ENCODE data around the gene SOD1. TPM values are rescaled to one million over a fixed set of nuclear protein-coding genes. Genes with fewer than 3 reads are reported as not detected.
A peak's percentile ranks its signal among the peaks of the same experiment; 100 is the strongest.

The SOD1 gene
- total RNA-seq, 2 experiments from 2014 or later, result 232 to 284 TPM

GRCh38 chr21:31684918-31685317, 25.4 kb downstream of the SOD1 start:
- intact Hi-C loops (cut with DNase I, micrococcal nuclease), result no loop called here
- no peaks in the 10 kb centered on the region for H3K4me1 Mint-ChIP-seq
- ATAC-seq (no peak), DNase-seq (no peak)
- H3K27ac Mint-ChIP-seq, result no peak overlapping the region
- ChIA-PET CTCF (no interaction called here), POLR2A (no interaction called here)
- H3K4me3 Mint-ChIP-seq, result no peak overlapping the region
- H3K27me3 Mint-ChIP-seq, result no peaks in the 10 kb centered on the region
- H3K9me3 Mint-ChIP-seq (ENCODE audit: low read depth), result no peaks in the 10 kb centered on the region
- H3K36me3 Mint-ChIP-seq (ENCODE audit: low read depth), result peaks cover 65% of the 10 kb centered on the region

GRCh38 chr21:31686272-31686915, 26.9 kb downstream of the SOD1 start:
- no peak overlapping the region for H3K27ac Mint-ChIP-seq
- POLR2A ChIA-PET, result interaction anchor here (0.5 to 0.6 kb wide), 2 partner anchors 19 to 368 kb away, joined by 3 to 4 read pairs; no protein-coding TSS in a partner anchor
- intact Hi-C loops (cut with DNase I, micrococcal nuclease), result no loop called here
- H3K4me3 Mint-ChIP-seq, result no peak overlapping the region
- ATAC-seq (no peak), DNase-seq (no peak)
- no peaks in the 10 kb centered on the region for H3K4me1 Mint-ChIP-seq
- CTCF ChIA-PET, result interaction anchor here (0.6 to 1.2 kb wide), 4 partner anchors 9 to 189 kb away, joined by 3 read pairs; no protein-coding TSS in a partner anchor
- peaks cover 73% of the 10 kb centered on the region for H3K36me3 Mint-ChIP-seq (ENCODE audit: low read depth)
- no peaks in the 10 kb centered on the region for H3K27me3 Mint-ChIP-seq
- H3K9me3 Mint-ChIP-seq (ENCODE audit: low read depth), result no peaks in the 10 kb centered on the region

- Mint-ChIP-seq H3K36me3 (ENCODE audit: low read depth) (peaks cover 66% of the 10 kb centered on the region), H3K27me3 (no peaks in the 10 kb centered on the region), H3K4me3 (no peak overlapping the region), H3K27ac (no peak overlapping the region), H3K4me1 (no peaks in the 10 kb centered on the region), H3K9me3 (ENCODE audit: low read depth) (no peaks in the 10 kb centered on the region)
- CTCF ChIA-PET, result interaction anchor here (0.6 to 1.2 kb wide), 4 partner anchors 8 to 188 kb away, joined by 3 read pairs; no protein-coding TSS in a partner anchor
- POLR2A ChIA-PET, result no interaction called here
- DNase-seq, result no peak
- intact Hi-C loops (cut with DNase I, micrococcal nuclease), result no loop called here
- ATAC-seq, result no peak
Measured at GRCh38 chr21:31687108-31687507, 27.6 kb downstream of the SOD1 start.

- CTCF ChIA-PET, result no interaction called here
- Mint-ChIP-seq H3K4me3 (no peak overlapping the region), H3K4me1 (no peaks in the 10 kb centered on the region), H3K27ac (no peak overlapping the region), H3K27me3 (no peaks in the 10 kb centered on the region), H3K9me3 (ENCODE audit: low read depth) (no peaks in the 10 kb centered on the region), H3K36me3 (ENCODE audit: low read depth) (peaks cover 63% of the 10 kb centered on the region)
- DNase-seq (no peak), ATAC-seq (no peak)
- POLR2A ChIA-PET, result no interaction called here
- intact Hi-C loops (cut with DNase I, micrococcal nuclease), result no loop called here
Measured at GRCh38 chr21:31688603-31689368, 29.3 kb downstream of the SOD1 start.

- Mint-ChIP-seq H3K4me1 (peaks cover 3% of the 10 kb centered on the region), H3K36me3 (ENCODE audit: low read depth) (peaks cover 54% of the 10 kb centered on the region), H3K27me3 (no peaks in the 10 kb centered on the region), H3K9me3 (ENCODE audit: low read depth) (no peaks in the 10 kb centered on the region), H3K4me3 (no peak overlapping the region), H3K27ac (no peak overlapping the region)
- intact Hi-C loops (cut with DNase I, micrococcal nuclease), result no loop called here
- ATAC-seq, result no peak
- CTCF ChIA-PET, result no interaction called here
- DNase-seq, result no peak
- POLR2A ChIA-PET, result no interaction called here
Measured at GRCh38 chr21:31693222-31693621, 33.7 kb downstream of the SOD1 start.

- Mint-ChIP-seq H3K36me3 (ENCODE audit: low read depth) (peaks cover 51% of the 10 kb centered on the region), H3K4me1 (peaks cover 7% of the 10 kb centered on the region), H3K4me3 (no peak overlapping the region), H3K9me3 (ENCODE audit: low read depth) (no peaks in the 10 kb centered on the region), H3K27me3 (no peaks in the 10 kb centered on the region), H3K27ac (peak overlapping the region; percentile 9)
- intact Hi-C loops (cut with DNase I, micrococcal nuclease), result no loop called here
- DNase-seq (no peak), ATAC-seq (no peak)
- CTCF ChIA-PET, result no interaction called here
- POLR2A ChIA-PET, result no interaction called here
Measured at GRCh38 chr21:31696424-31696823, 36.9 kb downstream of the SOD1 start.

GRCh38 chr21:31698461-31698860, 39.0 kb downstream of the SOD1 start:
- peaks cover 52% of the 10 kb centered on the region for H3K36me3 Mint-ChIP-seq (ENCODE audit: low read depth)
- intact Hi-C loops (cut with DNase I, micrococcal nuclease), result no loop called here

GRCh38 chr21:31700040-31700439, 40.5 kb downstream of the SOD1 start:
- H3K36me3 Mint-ChIP-seq (ENCODE audit: low read depth), result peaks cover 45% of the 10 kb centered on the region
- H3K27me3 Mint-ChIP-seq, result no peaks in the 10 kb centered on the region
- H3K27ac Mint-ChIP-seq, result no peak overlapping the region
- peaks cover 7% of the 10 kb centered on the region for H3K4me1 Mint-ChIP-seq
- CTCF ChIA-PET, result no interaction called here
- ATAC-seq (no peak), DNase-seq (no peak)
- no peaks in the 10 kb centered on the region for H3K9me3 Mint-ChIP-seq (ENCODE audit: low read depth)
- POLR2A ChIA-PET, result interaction anchor here (0.6 kb wide), 1 partner anchor 26 kb away, joined by 3 read pairs; no protein-coding TSS in a partner anchor
- H3K4me3 Mint-ChIP-seq, result no peak overlapping the region
- intact Hi-C loops (cut with DNase I, micrococcal nuclease), result no loop called here

More at GRCh38 chr21:31698461-31698860, 39.0 kb downstream of the SOD1 start:
- no peak for ATAC-seq
- CTCF ChIA-PET, result interaction anchor here (0.6 kb wide), 1 partner anchor 70 kb away, joined by 3 read pairs; no protein-coding TSS in a partner anchor
- Mint-ChIP-seq H3K27me3 (no peaks in the 10 kb centered on the region), H3K9me3 (ENCODE audit: low read depth) (no peaks in the 10 kb centered on the region), H3K27ac (no peak overlapping the region), H3K4me3 (no peak overlapping the region), H3K4me1 (peaks cover 7% of the 10 kb centered on the region)
- no peak for DNase-seq
- POLR2A ChIA-PET, result no interaction called here

GRCh38 chr21:31706562-31706961, 47.1 kb downstream of the SOD1 start:
- Mint-ChIP-seq H3K9me3 (ENCODE audit: low read depth) (no peaks in the 10 kb centered on the region), H3K4me1 (peaks cover 48% of the 10 kb centered on the region), H3K36me3 (ENCODE audit: low read depth) (peaks cover 19% of the 10 kb centered on the region), H3K4me3 (no peak overlapping the region), H3K27ac (no peak overlapping the region), H3K27me3 (no peaks in the 10 kb centered on the region)
- POLR2A ChIA-PET, result no interaction called here
- DNase-seq (no peak), ATAC-seq (no peak)
- intact Hi-C loops (cut with DNase I, micrococcal nuclease), result no loop called here
- CTCF ChIA-PET, result interaction anchor here (1.1 to 1.5 kb wide), 3 partner anchors 12 to 24 kb away, joined by 3 to 5 read pairs (median 3); no protein-coding TSS in a partner anchor

- no peaks in the 10 kb centered on the region for H3K9me3 Mint-ChIP-seq (ENCODE audit: low read depth)
- H3K4me1 Mint-ChIP-seq, result peaks cover 54% of the 10 kb centered on the region
- H3K4me3 Mint-ChIP-seq, result no peak overlapping the region
- ATAC-seq (no peak), DNase-seq (no peak)
- ChIA-PET CTCF (no interaction called here), POLR2A (no interaction called here)
- intact Hi-C loops (cut with DNase I, micrococcal nuclease), result no loop called here
- no peaks in the 10 kb centered on the region for H3K27me3 Mint-ChIP-seq
- H3K27ac Mint-ChIP-seq, result no peak overlapping the region
- peaks cover 12% of the 10 kb centered on the region for H3K36me3 Mint-ChIP-seq (ENCODE audit: low read depth)
Measured at GRCh38 chr21:31707499-31707898, 48.0 kb downstream of the SOD1 start.

GRCh38 chr21:31708541-31708940, 49.0 kb downstream of the SOD1 start:
- DNase-seq, result no peak
- intact Hi-C loops (cut with DNase I, micrococcal nuclease), result no loop called here
- no peaks in the 10 kb centered on the region for H3K27me3 Mint-ChIP-seq
- H3K27ac Mint-ChIP-seq, result no peak overlapping the region
- H3K4me1 Mint-ChIP-seq, result peaks cover 64% of the 10 kb centered on the region
- H3K4me3 Mint-ChIP-seq, result no peak overlapping the region
- peaks cover 11% of the 10 kb centered on the region for H3K36me3 Mint-ChIP-seq (ENCODE audit: low read depth)
- H3K9me3 Mint-ChIP-seq (ENCODE audit: low read depth), result no peaks in the 10 kb centered on the region
- no peak for ATAC-seq
- POLR2A ChIA-PET, result no interaction called here
- CTCF ChIA-PET, result no interaction called here

GRCh38 chr21:31710586-31710985, 51.1 kb downstream of the SOD1 start:
- Mint-ChIP-seq H3K36me3 (ENCODE audit: low read depth) (peaks cover 7% of the 10 kb centered on the region), H3K4me1 (peaks cover 84% of the 10 kb centered on the region), H3K27me3 (no peaks in the 10 kb centered on the region), H3K9me3 (ENCODE audit: low read depth) (no peaks in the 10 kb centered on the region), H3K27ac (no peak overlapping the region), H3K4me3 (no peak overlapping the region)
- ChIA-PET CTCF (no interaction called here), POLR2A (interaction anchor here (0.6 kb wide), 1 partner anchor 44 kb away, joined by 6 read pairs; no protein-coding TSS in a partner anchor)
- ATAC-seq, result no peak
- DNase-seq, result no peak
- intact Hi-C loops (cut with DNase I, micrococcal nuclease), result loop anchor here in 1 of 2 experiments (5.0 kb wide), 1 partner anchor 43 kb away; no protein-coding TSS in a partner anchor
